HCT116 (cell line): ENCODE measurements around the gene SARM1. TPM values are rescaled to one million over a fixed set of nuclear protein-coding genes. Genes with fewer than 3 reads are reported as not detected.

Experiments used
- ATAC-seq: fragments of 200-7000 bp; cut with Tn5 transposase; 2 replicates; pipeline ENCODE4 v1.9.1; 2020; ENCODE audit warnings: mild to moderate bottlenecking, moderate library complexity
- BruUV-seq: library from RNA; stranded (reverse); fragments of 400-500 nt; replicated peaks from 2 replicates; lab custom pipeline; 2021; lab: Mats Ljungman, UMichigan
- CTCF ChIA-PET: fragments of 300-600 bp; sonication (Branson Sonifier 250); formaldehyde crosslinking; loops from one replicate; lab custom pipeline; 2021; ENCODE audit warnings: antibody characterized with exemption; lab: Charles Lee
- POLR2A ChIA-PET: fragments of 300-600, 350-600 bp; sonication (Branson Sonifier 250); formaldehyde crosslinking; loops from one replicate; lab custom pipeline; 2021; ENCODE audit warnings: antibody characterized with exemption; lab: Charles Lee
- RAD21 ChIA-PET, 2 experiments: fragments of 300-600 bp; sonication (Branson Sonifier 250); formaldehyde crosslinking; loops; one replicate each; lab custom pipeline; 2023; ENCODE audit warnings: low total read pairs in 2 of 2; ENCODE audit not compliant: uncharacterized antibody in 2 of 2, unreplicated experiment in 2 of 2, low non-redundant PET in 1 of 2; lab: Charles Lee
- DNase-seq: peaks from one replicate; pipeline ENCODE4 v3.0.0-alpha.2; 2010; ENCODE audit warnings: low read depth, low spot score
- H2AFZ ChIP-seq: fragments of 200-600 bp; shearing (Covaris generic), sonication (generic); 2 replicates; pipeline ENCODE4 v1.6.1; 2017; ENCODE audit warnings: low read depth, mixed run types, mixed read lengths, antibody characterized with exemption, low read length; ENCODE audit not compliant: poor library complexity, severe bottlenecking
- H3K27ac ChIP-seq: 2 replicates; pipeline ENCODE4 v1.5.1; 2012; ENCODE audit warnings: low read depth, low read length
- H3K27me3 ChIP-seq: fragments of 200-600 bp; sonication (generic); 2 replicates; pipeline ENCODE4 v1.6.1; 2016; ENCODE audit warnings: mixed run types, low read length, mixed read lengths; ENCODE audit not compliant: insufficient read depth
- H3K36me3 ChIP-seq, 2 experiments: fragments of 200-500 bp in 1 of 2; fragments of 200-600 bp in 1 of 2; sonication (Bioruptor generic) in 1 of 2; sonication (generic) in 1 of 2; 2 replicates each; pipeline versions ENCODE4 v1.5.1 to v1.6.1; 2014 to 2016; ENCODE audit warnings: low read length in 2 of 2, inconsistent platforms in 1 of 2, mixed read lengths in 1 of 2, mixed run types in 1 of 2; ENCODE audit not compliant: insufficient read depth in 2 of 2, control insufficient read depth in 1 of 2
- H3K4me1 ChIP-seq, 2 experiments: fragments of 200-600 bp in 1 of 2; sonication (generic) in 1 of 2; 2 replicates each; pipeline versions ENCODE4 v1.5.1 to v1.6.1; 2012 to 2017; ENCODE audit warnings: low read length in 2 of 2, inconsistent platforms in 1 of 2, mild to moderate bottlenecking in 1 of 2, mixed read lengths in 1 of 2, mixed run types in 1 of 2, moderate library complexity in 1 of 2; ENCODE audit not compliant: insufficient read depth in 2 of 2, control insufficient read depth in 1 of 2
- H3K4me2 ChIP-seq: fragments of 200-600 bp; sonication (generic); 2 replicates; pipeline ENCODE4 v1.6.1; 2017; ENCODE audit warnings: mixed run types, low read length, mixed read lengths
- H3K4me3 ChIP-seq, 2 experiments: fragments of 200-600 bp in 1 of 2; sonication (generic) in 1 of 2; replicated peaks in 1 of 2; 2 replicates each; pipeline ENCODE4 v1.5.1; 2011 to 2016; ENCODE audit warnings: low read length in 2 of 2, control low read depth in 1 of 2, low read depth in 1 of 2, mild to moderate bottlenecking in 1 of 2, mixed read lengths in 1 of 2, mixed run types in 1 of 2
- H3K79me2 ChIP-seq: fragments of 200-600 bp; sonication (generic); 2 replicates; pipeline ENCODE4 v1.6.1; 2017; ENCODE audit warnings: mild to moderate bottlenecking, mixed run types, low read length, moderate library complexity, mixed read lengths; ENCODE audit not compliant: insufficient read depth
- H3K9ac ChIP-seq: fragments of 200-600 bp; sonication (generic); 2 replicates; pipeline ENCODE4 v1.6.1; 2016; ENCODE audit warnings: low read length, mixed read lengths
- H3K9me2 ChIP-seq: fragments of 200-600 bp; sonication (generic), shearing (Covaris generic); 2 replicates; pipeline ENCODE4 v1.6.1; 2017; ENCODE audit warnings: mixed run types, mild to moderate bottlenecking, moderate library complexity; ENCODE audit not compliant: insufficient read depth
- H3K9me3 ChIP-seq, 2 experiments: fragments of 200-500 bp in 1 of 2; fragments of 200-600 bp in 1 of 2; sonication (Bioruptor generic) in 1 of 2; sonication (generic) in 1 of 2; 2 replicates each; pipeline ENCODE4 v1.6.1; 2014 to 2017; ENCODE audit warnings: low read length in 2 of 2, mixed read lengths in 2 of 2, inconsistent platforms in 1 of 2, low read depth in 1 of 2, mild to moderate bottlenecking in 1 of 2, mixed run types in 1 of 2, moderate library complexity in 1 of 2; ENCODE audit not compliant: control insufficient read depth in 1 of 2, insufficient read depth in 1 of 2
- H4K20me1 ChIP-seq: fragments of 200-600 bp; sonication (generic), shearing (Covaris generic); 2 replicates; pipeline ENCODE4 v1.6.1; 2017; ENCODE audit warnings: mixed run types, mild to moderate bottlenecking, moderate library complexity; ENCODE audit not compliant: insufficient read depth
- ATF3 ChIP-seq: IDR thresholded peaks from 2 replicates; pipeline ENCODE4 v1.6.1; 2012
- CBX3 ChIP-seq: IDR thresholded peaks from 2 replicates; pipeline ENCODE4 v1.6.1; 2012; ENCODE audit warnings: low read depth
- CEBPB ChIP-seq: IDR thresholded peaks from 2 replicates; pipeline ENCODE4 v1.6.1; 2012; ENCODE audit warnings: low read depth
- CTCF ChIP-seq, 3 experiments: fragments of 200-600 bp in 1 of 3; sonication (generic) in 1 of 3; IDR thresholded peaks in 2 of 3; conservative IDR thresholded peaks in 1 of 3; 2 replicates each; pipeline ENCODE4 v1.5.1; 2012 to 2017; ENCODE audit warnings: low read depth in 2 of 3, low read length in 2 of 3, antibody characterized with exemption in 1 of 3, borderline replicate concordance in 1 of 3, control low read depth in 1 of 3, mild to moderate bottlenecking in 1 of 3, mixed read lengths in 1 of 3, mixed run types in 1 of 3, moderate library complexity in 1 of 3; ENCODE audit not compliant: insufficient read depth in 1 of 3
- EGR1 ChIP-seq: IDR thresholded peaks from 2 replicates; pipeline ENCODE4 v1.6.1; 2012; ENCODE audit warnings: low read depth
- EZH2 ChIP-seq: fragments of 200-600 bp; sonication (generic); IDR thresholded peaks from 2 replicates; pipeline ENCODE4 v1.6.1; 2017; ENCODE audit warnings: antibody characterized with exemption, mixed run types
- EZH2phosphoT487 ChIP-seq: fragments of 200-600 bp; IDR thresholded peaks from 2 replicates; pipeline ENCODE4 v1.6.1; 2018; ENCODE audit warnings: antibody characterized with exemption, borderline replicate concordance
- FOSL1 ChIP-seq: IDR thresholded peaks from 2 replicates; pipeline ENCODE4 v1.6.1; 2012; ENCODE audit warnings: low read depth
- JUND ChIP-seq: IDR thresholded peaks from 2 replicates; pipeline ENCODE4 v1.6.1; 2012
- MAX ChIP-seq: IDR thresholded peaks from 2 replicates; pipeline ENCODE4 v1.6.1; 2012
- REST ChIP-seq: IDR thresholded peaks from 2 replicates; pipeline ENCODE4 v1.6.1; 2012; ENCODE audit warnings: low read depth
- SP1 ChIP-seq: IDR thresholded peaks from 2 replicates; pipeline ENCODE4 v1.6.1; 2012; ENCODE audit warnings: low read depth
- TCF7L2 ChIP-seq: IDR thresholded peaks from 2 replicates; pipeline ENCODE4 v1.7.0; 2011; ENCODE audit warnings: borderline replicate concordance, inconsistent platforms; ENCODE audit not compliant: insufficient read depth, insufficient read length; ENCODE audit errors: extremely low read depth
- YY1 ChIP-seq: IDR thresholded peaks from 2 replicates; pipeline ENCODE4 v1.6.1; 2011; ENCODE audit warnings: low read length, low read depth, moderate library complexity, mild to moderate bottlenecking; ENCODE audit not compliant: insufficient replicate concordance; ENCODE audit errors: extremely low read depth
- intact Hi-C: fragments of 100-400 bp; cut with micrococcal nuclease; formaldehyde crosslinking; loops from 2 replicates; pipeline ENCODE4 v1.10.0; 2022
- total RNA-seq: library from RNA; stranded (reverse); gene quantifications from one replicate; pipeline ENCODE4 v1.2.1, GENCODE V29; 2021; ENCODE audit not compliant: unreplicated experiment

Gene SARM1
- total RNA-seq, 1 experiment from 2014 or later = 1.3 TPM

- H3K4me1 ChIP-seq = no peaks in the 10 kb centered on the region
- DNase-seq (no peak), ATAC-seq (no peak)
- ChIA-PET CTCF (no interaction called here), RAD21 (no interaction called here), POLR2A (no interaction called here)
- H3K36me3 ChIP-seq = no peaks in the 10 kb centered on the region
- no peak overlapping the region for H3K4me3 ChIP-seq
- no peaks in the 10 kb centered on the region for H3K9me3 ChIP-seq
- no peaks in the 10 kb centered on the region for H4K20me1 ChIP-seq
- H3K9ac ChIP-seq = no peak overlapping the region
- H3K9me2 ChIP-seq = no peaks in the 10 kb centered on the region
- TF ChIP-seq CTCF (IDR thresholded peaks at IDR 0.05 in 2 of 3, conservative IDR thresholded peaks at IDR 0.05 in 1 of 3; ENCODE audit: borderline replicate concordance in 1 of 3, insufficient read depth in 1 of 3, low read depth in 2 of 3, low read length in 2 of 3) = no peak
- no peak for TF ChIP-seq CEBPB
- no peak for TF ChIP-seq SP1
- no peak for TF ChIP-seq ATF3
- no peak for TF ChIP-seq JUND
- TF ChIP-seq YY1 = no peak
- no TSS peak for BruUV-seq
- intact Hi-C loops = no loop called here
- no peaks in the 10 kb centered on the region for H3K27me3 ChIP-seq
- H3K27ac ChIP-seq = no peak overlapping the region
- no peak overlapping the region for H3K4me2 ChIP-seq
- no peak overlapping the region for H2AFZ ChIP-seq
- no peaks in the 10 kb centered on the region for H3K79me2 ChIP-seq
These were observed 18.6 kb downstream of the SARM1 start for GRCh38 chr17:28390141-28390540.

GRCh38 chr17:28390563-28390962, 19.1 kb downstream of the SARM1 start:
- BruUV-seq = no TSS peak
- Histone ChIP-seq H3K4me3 (no peak overlapping the region), H3K9me2 (no peaks in the 10 kb centered on the region), H3K4me1 (no peaks in the 10 kb centered on the region), H3K27me3 (no peaks in the 10 kb centered on the region), H3K27ac (no peak overlapping the region), H3K9me3 (no peaks in the 10 kb centered on the region), H2AFZ (no peak overlapping the region), H4K20me1 (no peaks in the 10 kb centered on the region), H3K36me3 (no peaks in the 10 kb centered on the region), H3K4me2 (no peak overlapping the region), H3K9ac (no peak overlapping the region), H3K79me2 (no peaks in the 10 kb centered on the region)
- ChIA-PET POLR2A (no interaction called here), RAD21 (no interaction called here), CTCF (no interaction called here)
- no peak for DNase-seq
- intact Hi-C loops = no loop called here
- no peak for ATAC-seq
- no peak for TF ChIP-seq TCF7L2
- TF ChIP-seq ATF3 = no peak
- TF ChIP-seq MAX = no peak
- TF ChIP-seq JUND = no peak
- no peak for TF ChIP-seq REST
- TF ChIP-seq CEBPB = no peak
- no peak for TF ChIP-seq CBX3
- no peak for TF ChIP-seq EZH2phosphoT487
- no peak for TF ChIP-seq EZH2
- TF ChIP-seq EGR1 = no peak
- TF ChIP-seq YY1 = no peak
- no peak for TF ChIP-seq FOSL1
